Astrocyte (in vitro differentiated cells and primary cell): ENCODE measurements around the gene PDCD10.

Experiments used
- CTCF ChIP-seq: IDR thresholded peaks from 2 replicates; pipeline ENCODE4 v1.5.1; 2011; ENCODE audit warnings: low read depth, mild to moderate bottlenecking, inconsistent platforms, low read length, moderate library complexity; ENCODE audit not compliant: insufficient read depth
- EZH2 ChIP-seq: IDR thresholded peaks from 2 replicates; pipeline ENCODE4 v1.6.1; 2012; ENCODE audit warnings: mild to moderate bottlenecking, low read length, inconsistent platforms; ENCODE audit not compliant: insufficient read depth

GRCh38 chr3:167653155-167653554, 81.5 kb downstream of the PDCD10 start:
- no peak for TF ChIP-seq CTCF
- TF ChIP-seq EZH2: no peak
